Chondrocyte (in vitro differentiated cells): Measurements from ENCODE around the gene OSGIN1. TPM values are rescaled to one million over a fixed set of nuclear protein-coding genes. Genes with fewer than 3 reads are reported as not detected.

Experiments
- DNase-seq: peaks from one replicate; pipeline ENCODE4 v3.0.0; 2021; ENCODE audit warnings: mixed read lengths, low spot score
- H3K27ac Mint-ChIP-seq: one replicate; pipeline ENCODE4 v1.8.0; 2021; ENCODE audit warnings: mild to moderate bottlenecking, moderate library complexity, mixed read lengths; ENCODE audit not compliant: unreplicated experiment
- H3K27me3 Mint-ChIP-seq: 2 replicates; pipeline ENCODE4 v1.8.0; 2021; ENCODE audit warnings: low read depth, mixed read lengths
- H3K36me3 Mint-ChIP-seq: 2 replicates; pipeline ENCODE4 v1.8.0; 2021; ENCODE audit warnings: low read depth, mixed read lengths
- H3K4me1 Mint-ChIP-seq: 2 replicates; pipeline ENCODE4 v1.8.0; 2021; ENCODE audit warnings: low read depth, mild to moderate bottlenecking, mixed read lengths
- H3K4me3 Mint-ChIP-seq: one replicate; pipeline ENCODE4 v1.8.0; 2021; ENCODE audit warnings: mild to moderate bottlenecking, moderate library complexity, mixed read lengths; ENCODE audit not compliant: unreplicated experiment
- H3K9me3 Mint-ChIP-seq: 2 replicates; pipeline ENCODE4 v1.8.0; 2021; ENCODE audit warnings: low read depth, mixed read lengths
- total RNA-seq: library from RNA; stranded (reverse); gene quantifications from 3 replicates; pipeline ENCODE4 v1.2.1, GENCODE V29; 2021
- TF ChIP-seq, protein P1 (sequence below): fragments of 200-600 bp; sonication (generic); IDR thresholded peaks from 2 replicates; pipeline ENCODE4 v1.5.0; 2021; ENCODE audit warnings: antibody characterized with exemption, mild to moderate bottlenecking, moderate library complexity

Gene OSGIN1
- total RNA-seq, 1 donor from 2014 or later = 2.5 TPM

DNA sequence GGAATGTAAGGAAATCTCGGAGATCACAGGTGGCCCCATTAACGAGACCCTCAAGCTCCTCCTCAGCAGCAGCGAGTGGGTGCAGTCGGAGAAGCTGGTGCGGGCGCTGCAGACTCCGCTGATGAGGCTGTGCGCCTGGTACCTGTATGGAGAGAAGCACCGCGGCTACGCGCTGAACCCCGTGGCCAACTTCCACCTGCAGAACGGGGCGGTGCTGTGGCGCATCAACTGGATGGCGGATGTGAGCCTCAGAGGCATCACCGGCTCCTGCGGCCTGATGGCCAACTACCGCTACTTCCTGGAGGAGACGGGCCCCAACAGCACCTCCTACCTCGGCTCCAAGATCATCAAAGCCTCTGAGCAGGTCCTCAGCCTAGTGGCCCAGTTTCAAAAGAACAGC lies 38.0 kb upstream of the OSGIN1 start:
- H3K36me3 Mint-ChIP-seq = peaks cover 48% of the 10 kb centered on the region
- DNase-seq = no peak
- H3K4me1 Mint-ChIP-seq = no peaks in the 10 kb centered on the region
- H3K27ac Mint-ChIP-seq = no peak overlapping the region
- H3K4me3 Mint-ChIP-seq = no peak overlapping the region
- H3K9me3 Mint-ChIP-seq = no peaks in the 10 kb centered on the region
- H3K27me3 Mint-ChIP-seq = no peaks in the 10 kb centered on the region
- TF ChIP-seq, protein P1, sequence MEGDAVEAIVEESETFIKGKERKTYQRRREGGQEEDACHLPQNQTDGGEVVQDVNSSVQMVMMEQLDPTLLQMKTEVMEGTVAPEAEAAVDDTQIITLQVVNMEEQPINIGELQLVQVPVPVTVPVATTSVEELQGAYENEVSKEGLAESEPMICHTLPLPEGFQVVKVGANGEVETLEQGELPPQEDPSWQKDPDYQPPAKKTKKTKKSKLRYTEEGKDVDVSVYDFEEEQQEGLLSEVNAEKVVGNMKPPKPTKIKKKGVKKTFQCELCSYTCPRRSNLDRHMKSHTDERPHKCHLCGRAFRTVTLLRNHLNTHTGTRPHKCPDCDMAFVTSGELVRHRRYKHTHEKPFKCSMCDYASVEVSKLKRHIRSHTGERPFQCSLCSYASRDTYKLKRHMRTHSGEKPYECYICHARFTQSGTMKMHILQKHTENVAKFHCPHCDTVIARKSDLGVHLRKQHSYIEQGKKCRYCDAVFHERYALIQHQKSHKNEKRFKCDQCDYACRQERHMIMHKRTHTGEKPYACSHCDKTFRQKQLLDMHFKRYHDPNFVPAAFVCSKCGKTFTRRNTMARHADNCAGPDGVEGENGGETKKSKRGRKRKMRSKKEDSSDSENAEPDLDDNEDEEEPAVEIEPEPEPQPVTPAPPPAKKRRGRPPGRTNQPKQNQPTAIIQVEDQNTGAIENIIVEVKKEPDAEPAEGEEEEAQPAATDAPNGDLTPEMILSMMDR = no peak

DNA sequence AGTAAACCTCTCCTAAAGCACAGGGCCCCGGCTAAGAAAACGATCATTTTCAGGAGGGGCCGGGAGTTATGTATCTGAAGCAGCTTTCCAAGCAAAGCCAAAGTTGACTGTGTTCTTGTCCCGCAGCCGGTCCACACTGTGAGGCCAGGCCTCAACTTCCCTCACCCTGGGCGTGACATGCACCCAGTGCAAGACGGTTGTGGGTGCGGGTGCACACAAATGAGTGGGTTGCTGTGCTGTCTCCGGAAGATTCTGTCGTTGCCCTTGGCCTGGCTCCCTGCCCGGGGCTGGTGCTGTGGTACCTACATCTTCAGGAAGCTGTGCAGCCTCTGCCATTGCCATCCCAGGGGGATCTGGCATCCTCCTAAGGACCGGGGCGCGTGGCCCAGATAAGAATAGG lies 37.5 kb upstream of the OSGIN1 start:
- no peak for DNase-seq
- TF ChIP-seq, protein P1 = no peak
- no peaks in the 10 kb centered on the region for H3K9me3 Mint-ChIP-seq
- no peak overlapping the region for H3K4me3 Mint-ChIP-seq
- no peaks in the 10 kb centered on the region for H3K27me3 Mint-ChIP-seq
- peaks cover 50% of the 10 kb centered on the region for H3K36me3 Mint-ChIP-seq
- no peak overlapping the region for H3K27ac Mint-ChIP-seq
- no peaks in the 10 kb centered on the region for H3K4me1 Mint-ChIP-seq

DNA sequence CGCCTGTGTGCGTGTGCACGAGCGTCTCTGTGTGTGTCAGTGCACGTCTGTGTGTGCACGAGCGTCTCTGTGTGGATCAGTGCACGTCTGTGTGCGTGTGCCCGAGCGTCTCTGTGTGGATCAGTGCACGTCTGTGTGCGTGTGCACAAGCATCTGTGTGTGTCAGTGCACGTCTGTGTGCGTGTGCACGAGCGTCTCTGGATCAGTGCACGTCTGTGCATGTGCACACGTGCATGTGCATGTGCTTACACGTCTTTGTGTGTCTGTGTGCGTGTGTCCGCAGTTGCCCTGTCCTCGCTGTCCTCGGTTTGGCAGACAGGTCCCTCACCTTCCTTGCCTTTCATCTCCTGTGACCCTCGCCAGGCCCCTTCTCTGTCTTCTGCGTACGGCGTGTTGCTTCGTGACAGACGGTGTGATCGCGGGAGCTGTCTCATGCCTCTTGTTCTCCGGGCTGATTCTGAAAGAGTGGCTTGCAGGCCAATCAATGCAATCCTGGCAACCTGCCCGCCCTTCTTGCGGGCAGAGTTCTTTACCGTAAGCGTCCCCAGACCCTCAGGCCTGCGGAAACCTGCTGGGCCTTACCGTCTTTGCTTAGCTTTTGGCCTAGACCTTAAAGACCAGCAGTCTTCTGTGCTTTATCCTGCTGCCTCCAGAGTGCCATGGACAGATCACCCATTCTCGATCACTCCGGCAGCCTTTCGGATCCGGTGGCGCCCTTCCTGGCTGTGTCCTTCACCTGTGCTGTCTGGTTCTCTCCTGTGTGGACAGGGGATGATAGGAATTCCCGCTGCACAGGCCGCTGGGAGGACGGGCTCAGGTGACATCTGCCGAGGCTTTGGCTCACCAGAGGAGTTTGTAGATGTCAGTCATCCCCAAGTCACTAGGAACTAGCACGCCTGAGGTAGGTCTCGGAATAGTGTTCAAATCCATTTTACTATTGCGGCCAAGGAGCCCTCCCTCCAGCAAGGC lies 35.6 kb upstream of the OSGIN1 start:
- Mint-ChIP-seq H3K27ac (no peak overlapping the region), H3K4me1 (no peaks in the 10 kb centered on the region), H3K36me3 (peaks cover 46% of the 10 kb centered on the region)

DNA sequence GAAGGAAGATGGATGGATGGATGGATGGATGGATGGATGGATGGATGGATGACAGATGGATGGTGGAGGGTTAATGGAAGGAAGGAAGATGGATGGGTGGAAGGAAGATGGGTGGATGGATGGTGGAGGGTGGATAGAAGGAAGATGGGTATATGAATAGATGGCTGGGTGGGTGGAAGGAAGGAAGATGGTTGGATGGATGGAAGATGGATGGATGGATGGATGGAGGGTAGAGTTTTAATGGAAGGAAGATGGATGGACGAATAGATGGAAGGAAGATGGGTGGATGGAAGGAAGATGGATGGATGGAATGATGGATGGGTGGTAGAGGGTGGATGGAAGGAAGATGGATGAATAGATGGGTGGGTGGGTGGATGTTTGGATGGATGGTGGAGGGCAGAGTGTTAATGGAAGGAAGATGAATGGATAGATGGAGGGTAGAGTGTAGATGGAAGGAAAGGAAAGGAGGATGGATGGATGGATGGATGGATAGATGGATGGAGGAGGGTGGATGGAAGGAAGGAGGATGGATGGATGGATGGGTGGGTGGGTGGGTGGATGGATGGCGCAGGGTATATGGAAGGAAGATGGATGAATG lies 32.0 kb upstream of the OSGIN1 start:
- H3K27ac Mint-ChIP-seq = no peak overlapping the region
- H3K9me3 Mint-ChIP-seq = no peaks in the 10 kb centered on the region
- no peak for DNase-seq
- H3K4me3 Mint-ChIP-seq = no peak overlapping the region
- no peaks in the 10 kb centered on the region for H3K4me1 Mint-ChIP-seq
- peaks cover 43% of the 10 kb centered on the region for H3K36me3 Mint-ChIP-seq
- TF ChIP-seq, protein P1 = no peak
- no peaks in the 10 kb centered on the region for H3K27me3 Mint-ChIP-seq

More for the DNA sequence above, 35.6 kb upstream of the OSGIN1 start:
- TF ChIP-seq, protein P1 = no peak
- H3K9me3 Mint-ChIP-seq = no peaks in the 10 kb centered on the region
- H3K27me3 Mint-ChIP-seq = no peaks in the 10 kb centered on the region
- DNase-seq = no peak
- no peak overlapping the region for H3K4me3 Mint-ChIP-seq

DNA sequence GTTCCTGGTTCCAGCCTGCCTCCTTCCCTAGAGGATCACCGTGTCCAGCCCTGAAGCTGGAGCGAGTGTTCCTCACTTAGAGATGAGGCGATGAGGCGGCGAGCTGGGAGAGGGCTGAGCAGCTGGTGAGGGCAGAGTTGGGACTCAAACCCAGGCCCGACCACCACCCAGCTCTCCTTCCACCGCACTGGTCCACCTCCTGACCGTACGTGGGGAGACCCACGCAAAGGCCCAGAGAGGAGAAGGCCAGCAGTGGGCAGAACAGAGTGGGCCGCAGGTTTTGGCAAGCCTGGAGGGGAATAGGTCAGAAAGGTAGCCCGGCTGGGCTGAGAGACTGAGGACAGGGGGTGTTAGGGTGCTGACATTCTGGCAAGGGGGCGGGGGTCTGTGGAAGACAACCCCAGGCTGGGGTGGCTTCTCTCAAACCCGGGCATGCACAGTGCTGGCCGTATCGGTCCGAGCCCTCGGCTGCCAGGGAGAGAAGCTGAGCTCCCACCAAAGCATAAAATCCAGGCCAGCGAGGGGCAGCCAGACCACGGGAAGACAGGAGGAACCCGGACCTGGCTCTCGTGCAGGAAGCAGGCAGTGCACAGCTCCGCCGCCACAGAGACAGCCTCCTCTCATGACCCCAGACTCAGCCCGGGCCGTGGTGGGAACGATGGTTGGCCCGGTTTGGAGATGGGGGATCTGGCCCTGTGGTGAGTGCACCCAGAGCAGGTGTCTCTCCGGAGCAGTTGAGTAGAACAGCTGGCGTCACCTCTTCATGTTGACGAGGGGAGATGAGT lies 29.3 kb upstream of the OSGIN1 start:
- Mint-ChIP-seq H3K27ac (no peak overlapping the region), H3K9me3 (no peaks in the 10 kb centered on the region), H3K27me3 (no peaks in the 10 kb centered on the region), H3K4me3 (no peak overlapping the region), H3K4me1 (peaks cover 10% of the 10 kb centered on the region), H3K36me3 (peaks cover 22% of the 10 kb centered on the region)
- DNase-seq = no peak
- TF ChIP-seq, protein P1 = no peak
